Measurements from ENCODE around the gene CRIP2.
A peak's percentile ranks its signal among the peaks of the same experiment; 100 is the strongest.

The CRIP2 gene

DNA sequence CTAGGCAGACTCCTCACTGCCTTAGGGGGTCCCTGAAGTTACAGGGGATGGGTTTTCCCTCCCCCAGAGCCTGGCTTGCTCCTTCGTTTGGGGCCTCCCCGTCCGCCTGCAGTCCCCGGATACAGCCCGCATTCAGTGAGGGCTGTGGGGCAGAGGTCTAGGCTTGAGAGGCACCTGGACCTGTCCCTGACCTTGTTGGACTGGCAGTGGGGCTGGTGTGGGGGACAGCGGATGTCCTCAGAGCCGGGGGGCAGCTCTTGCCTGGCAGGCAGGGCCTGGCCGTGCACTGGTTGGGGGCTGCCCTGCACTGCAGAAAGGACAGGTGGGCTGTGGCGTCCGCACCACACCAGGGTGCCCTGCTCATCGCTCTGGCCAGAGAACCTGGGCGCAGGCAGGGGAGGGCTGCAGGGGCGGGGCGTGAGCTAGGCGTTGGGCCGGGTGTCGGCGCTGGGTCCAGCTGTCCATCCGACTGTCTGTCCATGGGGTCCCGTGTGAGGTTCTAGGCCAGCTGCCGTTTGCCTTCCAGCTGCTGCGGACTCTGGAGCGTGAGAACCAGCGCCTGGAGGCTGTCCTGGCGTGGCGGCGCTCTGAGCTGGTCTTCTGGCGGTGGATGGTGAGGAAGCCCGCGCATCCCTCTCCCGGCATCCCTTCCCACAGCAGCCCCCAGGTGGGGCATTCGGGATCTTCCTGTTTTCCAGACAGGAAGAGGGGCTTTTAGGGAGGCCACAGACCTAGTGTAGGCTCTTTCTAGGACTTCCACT is 22.4 kb downstream of the CRIP2 start:
- no peak overlapping the region for H2AFZ ChIP-seq (ENCODE audit: low read depth, low read length)
- peaks cover 15% of the 10 kb centered on the region for H3K4me1 ChIP-seq (ENCODE audit: insufficient read depth, low read length)
- ATAC-seq (ENCODE audit: insufficient read depth, low read depth) (no peak), DNase-seq (peak; percentile 7)
- peaks cover 9% of the 10 kb centered on the region for H3K79me2 ChIP-seq (ENCODE audit: insufficient read depth, low read length)
- no peak overlapping the region for H3K4me3 ChIP-seq (ENCODE audit: low read depth in 1 of 2, low read length in 2 of 2)
- TF ChIP-seq, protein P1, sequence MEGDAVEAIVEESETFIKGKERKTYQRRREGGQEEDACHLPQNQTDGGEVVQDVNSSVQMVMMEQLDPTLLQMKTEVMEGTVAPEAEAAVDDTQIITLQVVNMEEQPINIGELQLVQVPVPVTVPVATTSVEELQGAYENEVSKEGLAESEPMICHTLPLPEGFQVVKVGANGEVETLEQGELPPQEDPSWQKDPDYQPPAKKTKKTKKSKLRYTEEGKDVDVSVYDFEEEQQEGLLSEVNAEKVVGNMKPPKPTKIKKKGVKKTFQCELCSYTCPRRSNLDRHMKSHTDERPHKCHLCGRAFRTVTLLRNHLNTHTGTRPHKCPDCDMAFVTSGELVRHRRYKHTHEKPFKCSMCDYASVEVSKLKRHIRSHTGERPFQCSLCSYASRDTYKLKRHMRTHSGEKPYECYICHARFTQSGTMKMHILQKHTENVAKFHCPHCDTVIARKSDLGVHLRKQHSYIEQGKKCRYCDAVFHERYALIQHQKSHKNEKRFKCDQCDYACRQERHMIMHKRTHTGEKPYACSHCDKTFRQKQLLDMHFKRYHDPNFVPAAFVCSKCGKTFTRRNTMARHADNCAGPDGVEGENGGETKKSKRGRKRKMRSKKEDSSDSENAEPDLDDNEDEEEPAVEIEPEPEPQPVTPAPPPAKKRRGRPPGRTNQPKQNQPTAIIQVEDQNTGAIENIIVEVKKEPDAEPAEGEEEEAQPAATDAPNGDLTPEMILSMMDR (IDR thresholded peaks at IDR 0.05; ENCODE audit: borderline replicate concordance, extremely low read depth, low read length, poor library complexity, severe bottlenecking): no peak
- TF ChIP-seq EZH2 (IDR thresholded peaks at IDR 0.05; ENCODE audit: borderline replicate concordance, low read depth, low read length, severe bottlenecking): no peak
- no peak overlapping the region for H3K9ac ChIP-seq (ENCODE audit: low read depth, low read length)
- H3K36me3 ChIP-seq (ENCODE audit: insufficient read depth, low read length): peaks cover 48% of the 10 kb centered on the region
- H3K4me2 ChIP-seq (ENCODE audit: insufficient read depth, low read length): no peak overlapping the region
- no peak overlapping the region for H3K27ac ChIP-seq (ENCODE audit: low read length)
- H3K9me3 ChIP-seq (ENCODE audit: insufficient read depth, low read length, severe bottlenecking): no peaks in the 10 kb centered on the region
- peaks cover 59% of the 10 kb centered on the region for H4K20me1 ChIP-seq (ENCODE audit: insufficient read depth, low read length)
- H3K27me3 ChIP-seq (ENCODE audit: insufficient read depth, low read length, poor library complexity): no peaks in the 10 kb centered on the region

DNA sequence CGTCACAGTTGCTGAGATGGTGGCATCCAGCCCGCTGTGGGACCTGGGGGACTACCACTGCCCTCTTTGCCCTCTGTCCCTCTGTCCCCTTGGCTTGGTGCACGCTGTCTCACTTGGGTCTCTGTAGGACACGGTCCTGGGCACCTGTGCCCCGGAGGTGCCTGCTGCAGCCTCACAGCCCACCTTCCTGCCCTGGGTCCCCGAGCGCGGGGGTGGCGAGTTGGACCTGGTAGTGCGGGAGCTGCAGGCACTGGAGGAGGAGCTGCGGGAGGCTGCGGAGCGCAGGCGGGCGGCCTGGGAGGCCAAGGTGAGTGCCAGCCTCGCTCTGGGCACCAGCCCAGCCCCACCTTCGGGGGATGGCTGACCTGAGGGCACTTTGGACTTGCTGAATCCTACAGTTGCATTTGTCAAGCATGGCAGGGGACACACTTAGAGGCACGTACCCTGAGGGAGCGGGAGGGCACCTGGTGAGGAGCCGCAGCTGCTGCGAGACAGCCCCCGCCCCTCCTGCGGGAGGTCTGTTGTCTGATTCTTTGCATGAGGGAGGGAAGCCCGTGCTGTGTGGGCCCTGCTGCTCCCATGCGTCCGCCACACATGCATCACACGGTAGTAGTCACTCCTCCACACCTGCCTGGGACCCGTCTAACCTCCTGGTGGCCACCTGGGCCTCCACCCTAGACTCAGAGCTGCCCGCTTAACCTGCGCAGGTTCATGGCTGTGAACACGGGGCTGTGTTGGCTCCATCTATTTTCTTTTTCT is 23.2 kb downstream of the CRIP2 start:
- no peak for TF ChIP-seq EZH2 (IDR thresholded peaks at IDR 0.05; ENCODE audit: borderline replicate concordance, low read depth, low read length, severe bottlenecking)
- TF ChIP-seq, protein P1 (IDR thresholded peaks at IDR 0.05; ENCODE audit: borderline replicate concordance, extremely low read depth, low read length, poor library complexity, severe bottlenecking): no peak
- H3K4me2 ChIP-seq (ENCODE audit: insufficient read depth, low read length): no peak overlapping the region
- no peak for ATAC-seq (ENCODE audit: insufficient read depth, low read depth)
- H3K27ac ChIP-seq (ENCODE audit: low read length): no peak overlapping the region
- no peaks in the 10 kb centered on the region for H3K9me3 ChIP-seq (ENCODE audit: insufficient read depth, low read length, severe bottlenecking)
- H3K9ac ChIP-seq (ENCODE audit: low read depth, low read length): no peak overlapping the region
- H3K4me1 ChIP-seq (ENCODE audit: insufficient read depth, low read length): peaks cover 7% of the 10 kb centered on the region
- peaks cover 50% of the 10 kb centered on the region for H4K20me1 ChIP-seq (ENCODE audit: insufficient read depth, low read length)
- H3K36me3 ChIP-seq (ENCODE audit: insufficient read depth, low read length): peaks cover 40% of the 10 kb centered on the region
- no peak overlapping the region for H3K4me3 ChIP-seq (ENCODE audit: low read depth in 1 of 2, low read length in 2 of 2)
- peaks cover 2% of the 10 kb centered on the region; the same call in 1 of the 2 replicates for H3K79me2 ChIP-seq (ENCODE audit: insufficient read depth, low read length)
- no peaks in the 10 kb centered on the region for H3K27me3 ChIP-seq (ENCODE audit: insufficient read depth, low read length, poor library complexity)
- DNase-seq: no peak
- H2AFZ ChIP-seq (ENCODE audit: low read depth, low read length): no peak overlapping the region

DNA sequence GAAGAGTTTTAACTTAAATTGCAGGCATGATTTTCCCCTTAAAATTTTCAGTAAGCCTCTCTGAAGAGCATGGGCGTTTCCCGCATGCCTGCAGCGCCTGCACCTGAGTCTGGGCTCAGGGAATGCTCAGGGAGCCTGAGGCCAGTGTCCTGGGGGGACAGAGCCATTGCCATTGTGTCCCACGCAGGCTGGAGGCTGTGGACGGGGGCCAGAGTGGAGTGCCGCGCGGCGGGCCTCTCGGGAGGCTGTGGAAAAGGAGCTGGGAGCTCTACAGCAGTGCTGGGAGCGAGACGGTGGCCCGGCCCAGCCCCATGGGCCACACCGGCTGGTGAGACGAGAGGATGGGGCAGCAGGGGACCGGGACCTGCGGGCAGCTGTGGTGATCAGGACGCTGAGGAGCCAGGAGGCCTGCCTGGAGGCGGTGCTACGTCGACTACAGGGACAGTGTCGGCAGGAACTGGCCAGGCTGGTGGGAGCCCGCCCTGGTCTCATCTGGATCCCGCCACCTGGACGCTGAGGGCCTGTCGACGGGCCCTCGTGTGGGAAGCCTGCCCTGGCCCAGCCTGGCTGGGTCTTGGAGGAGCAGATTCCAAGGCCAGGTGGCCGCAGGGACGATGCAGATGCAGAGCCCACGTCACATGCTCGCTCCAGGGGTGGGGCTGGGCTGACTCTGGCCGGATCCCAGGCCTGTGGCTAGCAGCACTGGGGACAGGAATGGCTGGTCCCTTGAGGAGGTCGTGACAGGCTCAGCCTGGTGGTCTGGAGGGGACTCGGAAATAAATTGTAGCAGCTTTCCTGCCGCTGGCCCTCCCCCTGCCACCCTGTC is 24.0 kb downstream of the CRIP2 start:
- no peak for TF ChIP-seq EZH2 (IDR thresholded peaks at IDR 0.05; ENCODE audit: borderline replicate concordance, low read depth, low read length, severe bottlenecking)
- H3K79me2 ChIP-seq (ENCODE audit: insufficient read depth, low read length): no peaks in the 10 kb centered on the region; the same call in 1 of the 2 replicates
- no peaks in the 10 kb centered on the region for H3K9me3 ChIP-seq (ENCODE audit: insufficient read depth, low read length, severe bottlenecking)
- H3K36me3 ChIP-seq (ENCODE audit: insufficient read depth, low read length): peaks cover 32% of the 10 kb centered on the region
- H3K4me3 ChIP-seq (ENCODE audit: low read depth in 1 of 2, low read length in 2 of 2): no peak overlapping the region
- H3K27ac ChIP-seq (ENCODE audit: low read length): no peak overlapping the region
- DNase-seq (no peak), ATAC-seq (ENCODE audit: insufficient read depth, low read depth) (no peak)
- no peak overlapping the region for H2AFZ ChIP-seq (ENCODE audit: low read depth, low read length)
- no peak overlapping the region for H3K4me2 ChIP-seq (ENCODE audit: insufficient read depth, low read length)
- H4K20me1 ChIP-seq (ENCODE audit: insufficient read depth, low read length): peaks cover 44% of the 10 kb centered on the region
- peaks cover under 1% of the 10 kb centered on the region; the same call in 1 of the 2 replicates for H3K4me1 ChIP-seq (ENCODE audit: insufficient read depth, low read length)
- no peak overlapping the region for H3K9ac ChIP-seq (ENCODE audit: low read depth, low read length)
- H3K27me3 ChIP-seq (ENCODE audit: insufficient read depth, low read length, poor library complexity): no peaks in the 10 kb centered on the region
